ENCODE measurements around the gene IZUMO1.
"Not testable (repeated sequence)": the region's sequence is repeated elsewhere in the genome, so short reads cannot be mapped to it uniquely, and the experiment has no call there.

Gene IZUMO1

GRCh38 chr19:48719263-48720171 lies 27.2 kb downstream of the IZUMO1 start, which contains the start of gene MAMSTR:
MAMSTR (minus strand) TSS chr19:48719725; CDS start chr19:48719031, 694 bp downstream.
- TF ChIP-seq ZFX (IDR thresholded peaks at IDR 0.05): no peak
- TF ChIP-seq, protein P1, sequence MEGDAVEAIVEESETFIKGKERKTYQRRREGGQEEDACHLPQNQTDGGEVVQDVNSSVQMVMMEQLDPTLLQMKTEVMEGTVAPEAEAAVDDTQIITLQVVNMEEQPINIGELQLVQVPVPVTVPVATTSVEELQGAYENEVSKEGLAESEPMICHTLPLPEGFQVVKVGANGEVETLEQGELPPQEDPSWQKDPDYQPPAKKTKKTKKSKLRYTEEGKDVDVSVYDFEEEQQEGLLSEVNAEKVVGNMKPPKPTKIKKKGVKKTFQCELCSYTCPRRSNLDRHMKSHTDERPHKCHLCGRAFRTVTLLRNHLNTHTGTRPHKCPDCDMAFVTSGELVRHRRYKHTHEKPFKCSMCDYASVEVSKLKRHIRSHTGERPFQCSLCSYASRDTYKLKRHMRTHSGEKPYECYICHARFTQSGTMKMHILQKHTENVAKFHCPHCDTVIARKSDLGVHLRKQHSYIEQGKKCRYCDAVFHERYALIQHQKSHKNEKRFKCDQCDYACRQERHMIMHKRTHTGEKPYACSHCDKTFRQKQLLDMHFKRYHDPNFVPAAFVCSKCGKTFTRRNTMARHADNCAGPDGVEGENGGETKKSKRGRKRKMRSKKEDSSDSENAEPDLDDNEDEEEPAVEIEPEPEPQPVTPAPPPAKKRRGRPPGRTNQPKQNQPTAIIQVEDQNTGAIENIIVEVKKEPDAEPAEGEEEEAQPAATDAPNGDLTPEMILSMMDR (conservative IDR thresholded peaks at IDR 0.05): no peak
- peak within 1 kb of the TSS; percentile 69 for H3K27ac ChIP-seq

DNA sequence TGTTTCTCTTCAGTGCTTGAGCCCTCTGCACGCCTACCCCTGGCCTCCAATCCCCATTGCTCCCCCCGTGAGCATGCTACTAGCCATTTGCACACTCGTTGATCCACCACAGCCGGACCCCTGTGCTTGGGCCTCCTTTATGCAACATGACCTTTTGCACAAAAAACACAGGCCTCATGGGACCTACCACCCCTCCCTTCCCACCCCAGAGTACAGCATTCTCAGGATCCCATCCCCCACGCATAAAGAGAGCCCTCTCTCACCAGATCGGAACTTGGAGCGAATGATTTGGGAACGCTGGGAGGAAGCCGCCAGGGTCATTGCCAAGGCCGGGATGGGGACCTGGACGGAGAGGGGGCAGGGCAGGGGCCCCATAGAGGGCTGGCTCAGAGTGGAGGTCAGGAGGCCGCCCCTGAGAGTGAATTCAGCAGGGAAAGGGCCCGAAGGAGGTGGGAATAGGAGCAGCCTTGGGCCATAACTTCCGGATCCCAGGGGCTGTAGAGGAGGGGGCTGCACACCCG lies 27.9 kb downstream of the IZUMO1 start:
- no peak overlapping the region for H3K27ac ChIP-seq
- TF ChIP-seq, protein P1 (conservative IDR thresholded peaks at IDR 0.05): no peak
- no peak for TF ChIP-seq ZFX (IDR thresholded peaks at IDR 0.05)

DNA sequence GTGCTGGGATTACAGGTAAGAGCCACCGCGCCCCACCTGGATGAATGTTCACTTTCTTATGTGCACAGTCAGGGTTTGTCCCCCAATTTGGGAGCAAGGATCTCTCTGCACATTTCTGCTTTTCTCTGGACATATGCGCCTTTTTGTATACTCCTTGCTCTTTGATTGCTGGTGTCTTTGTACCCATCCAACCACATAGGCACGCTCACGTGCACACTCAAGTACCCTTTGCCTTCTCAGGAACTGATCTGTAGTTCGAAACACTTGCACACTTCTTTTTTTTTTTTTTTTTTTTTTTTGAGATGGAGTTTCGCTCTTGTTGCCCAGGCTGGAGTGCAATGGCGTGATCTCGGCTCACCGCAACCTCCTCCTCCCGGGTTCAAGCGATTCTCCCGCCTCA lies 28.6 kb downstream of the IZUMO1 start:
- not testable (repeated sequence) for H3K27ac ChIP-seq

DNA sequence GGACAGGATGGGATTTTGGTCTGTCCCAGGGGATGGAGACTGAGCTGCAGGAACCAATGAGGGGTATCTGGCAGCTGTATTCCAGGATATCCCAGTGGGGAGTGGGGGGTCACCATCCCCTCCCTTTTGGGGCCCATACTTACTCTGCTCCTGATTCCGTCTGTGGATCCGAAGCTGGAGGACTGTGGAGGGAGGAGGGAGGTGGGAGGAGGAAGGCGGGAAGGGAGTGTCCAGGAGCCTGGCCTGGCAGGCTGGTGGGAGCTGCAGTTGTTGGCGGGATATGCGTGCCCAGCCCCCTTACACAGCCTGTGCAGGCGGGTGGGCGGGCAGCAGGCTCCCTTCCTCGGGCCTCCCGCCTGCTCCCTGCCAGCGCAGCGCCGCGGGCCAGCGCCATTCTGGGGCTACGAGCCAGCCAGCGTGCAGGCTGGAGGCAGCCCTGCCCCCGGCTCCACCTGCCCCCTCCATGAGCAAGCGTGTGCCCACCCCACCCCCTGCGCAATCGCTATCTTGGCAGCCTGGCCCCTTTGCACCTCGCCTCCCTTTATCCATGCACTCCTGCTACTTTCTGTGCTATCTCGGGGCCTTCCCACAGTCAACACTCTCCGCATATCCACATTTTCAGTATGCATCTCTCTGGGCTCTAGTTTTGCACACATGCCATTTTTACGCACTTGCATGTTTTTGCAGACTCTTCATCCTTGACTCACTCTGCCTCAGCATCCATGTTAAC lies 30.0 kb downstream of the IZUMO1 start:
- H3K27ac ChIP-seq: no peak overlapping the region
- TF ChIP-seq, protein P1 (conservative IDR thresholded peaks at IDR 0.05): no peak
- no peak for TF ChIP-seq ZFX (IDR thresholded peaks at IDR 0.05)

- TF ChIP-seq ZFX (IDR thresholded peaks at IDR 0.05): no peak
- TF ChIP-seq, protein P1 (conservative IDR thresholded peaks at IDR 0.05): no peak
- no peak overlapping the region for H3K27ac ChIP-seq
Observed at GRCh38 chr19:48715681-48716171, 31.0 kb downstream of the IZUMO1 start.

DNA sequence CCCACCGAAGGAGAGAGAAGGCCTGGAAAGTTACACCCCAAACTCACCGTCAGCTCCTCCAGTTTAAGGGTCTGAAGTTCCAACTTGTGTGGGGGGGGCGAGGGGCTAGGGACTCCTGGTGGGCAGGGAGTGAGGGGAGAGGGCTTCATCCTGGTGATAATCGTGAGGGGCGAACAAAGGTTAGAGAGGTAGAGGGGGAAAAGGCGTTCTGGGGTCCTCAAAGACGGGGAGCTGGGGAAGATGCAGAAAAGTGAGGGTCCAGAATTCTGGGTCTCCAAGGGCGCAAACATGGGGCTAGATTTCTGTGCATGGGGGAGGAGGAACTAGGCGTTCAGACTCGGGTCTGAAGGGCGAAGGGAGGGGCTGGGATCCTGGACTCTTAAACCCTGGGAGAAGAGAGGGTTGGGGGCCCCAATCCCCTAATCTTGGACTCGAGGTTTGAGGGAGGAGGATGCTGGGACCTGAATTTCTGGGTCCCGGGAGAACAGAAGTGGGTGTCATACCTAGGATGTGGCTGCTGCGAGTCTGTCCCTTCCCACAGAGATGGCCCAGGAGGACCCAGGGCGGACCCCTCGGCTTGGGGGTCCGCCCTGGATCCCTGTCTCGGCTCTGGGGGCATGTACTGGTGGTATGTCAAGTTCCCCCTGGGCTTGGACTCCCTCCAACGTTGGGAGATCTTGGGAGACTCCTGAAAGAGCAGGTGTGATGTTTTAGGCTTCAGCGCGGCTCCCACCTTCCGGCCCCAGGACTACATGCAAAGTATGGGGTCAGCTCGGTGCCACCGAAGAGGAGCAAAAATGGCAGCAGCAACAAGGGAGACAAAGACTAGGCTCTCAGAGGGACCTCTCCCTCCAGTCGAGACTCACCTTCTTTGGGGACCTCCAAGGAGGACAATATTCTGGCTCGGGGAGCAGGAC lies 31.7 kb downstream of the IZUMO1 start:
- peak overlapping the region; percentile 76 for H3K27ac ChIP-seq
- TF ChIP-seq, protein P1 (conservative IDR thresholded peaks at IDR 0.05): no peak
- no peak for TF ChIP-seq ZFX (IDR thresholded peaks at IDR 0.05)
